Activated T-cell treated with anti-CD3 and anti-CD28 coated beads, Interleukin-2, amount 50 U/mL, for 4 hours (primary cell): ENCODE results near the gene LRRC56. TPM values are rescaled to one million over a fixed set of nuclear protein-coding genes. Genes with fewer than 3 reads are reported as not detected.

ENCODE experiments used
- ATAC-seq, 2 donors: fragments of 200-7000 bp; cut with Tn5 transposase; one replicate each; pipeline ENCODE4 v1.10.0; 2021
- DNase-seq: peaks from one replicate; pipeline ENCODE4 v3.0.0-alpha.2; 2020
- H3K27me3 Mint-ChIP-seq: one replicate; pipeline ENCODE4 v1.8.0; 2021; ENCODE audit warnings: low read depth, mixed read lengths
- H3K36me3 Mint-ChIP-seq: one replicate; pipeline ENCODE4 v1.8.0; 2022; ENCODE audit warnings: mixed read lengths; ENCODE audit not compliant: insufficient read depth
- H3K4me1 Mint-ChIP-seq: one replicate; pipeline ENCODE4 v1.8.0; 2021; ENCODE audit warnings: low read depth, mixed read lengths
- H3K4me3 Mint-ChIP-seq: one replicate; pipeline ENCODE4 v1.8.0; 2021; ENCODE audit warnings: mild to moderate bottlenecking, moderate library complexity, mixed read lengths
- H3K9me3 Mint-ChIP-seq: one replicate; pipeline ENCODE4 v1.8.0; 2021; ENCODE audit warnings: mixed read lengths
- total RNA-seq, 3 donors: library from RNA; stranded (reverse); gene quantifications; one replicate each; pipeline ENCODE4 v1.2.1, GENCODE V29; 2021

Gene LRRC56
- total RNA-seq, 3 donors from 2014 or later: 1.4 to 2.7 (median 1.7) TPM

DNA sequence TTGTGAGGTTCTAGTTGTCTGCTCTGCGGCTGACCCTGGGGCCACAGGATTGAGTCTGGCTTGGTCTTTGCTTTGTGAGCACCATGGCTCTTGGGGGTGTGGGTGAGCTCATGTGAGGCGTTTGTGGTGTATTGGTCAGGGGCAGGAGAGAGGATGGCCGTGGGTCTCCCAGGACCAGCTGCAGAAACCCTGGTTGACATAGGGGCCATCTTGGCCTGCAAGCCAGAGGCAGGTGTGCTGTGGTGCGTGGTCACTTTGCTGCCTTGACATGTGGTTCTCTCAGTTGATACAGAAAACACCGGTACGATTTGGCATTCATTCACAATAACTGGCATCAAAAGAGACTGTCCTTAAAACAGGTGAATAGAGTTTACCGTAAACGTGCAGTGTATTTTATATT is 50.2 kb downstream of the LRRC56 start:
- DNase-seq: no peak

DNA sequence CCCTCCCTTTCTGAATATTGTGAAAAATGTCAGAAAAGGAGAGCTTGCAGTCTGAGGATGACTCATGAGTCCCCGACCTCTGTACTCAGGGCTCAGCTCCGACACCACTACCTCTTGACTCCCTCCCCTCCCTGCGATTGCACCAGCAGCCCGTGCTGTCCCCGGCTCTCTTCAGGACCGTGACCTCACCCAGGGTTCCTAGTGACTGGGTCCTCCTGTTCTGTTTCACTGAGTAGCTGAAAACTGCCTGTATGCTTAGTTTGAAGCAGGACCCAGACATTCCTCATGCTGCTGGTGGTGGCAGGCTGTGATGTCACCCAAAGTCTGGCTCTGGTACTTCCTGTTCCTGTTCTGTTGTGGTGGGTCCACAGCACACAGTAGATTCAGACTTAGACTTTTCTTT is 50.7 kb downstream of the LRRC56 start:
- ATAC-seq (peak; percentile 98 to 99), DNase-seq (peak; percentile 73)
- peak overlapping the region; percentile 62 for H3K4me3 Mint-ChIP-seq
- H3K4me1 Mint-ChIP-seq: peaks cover 18% of the 10 kb centered on the region
- H3K36me3 Mint-ChIP-seq: peaks cover 29% of the 10 kb centered on the region
- no peaks in the 10 kb centered on the region for H3K9me3 Mint-ChIP-seq
- H3K27me3 Mint-ChIP-seq: no peaks in the 10 kb centered on the region

More for the DNA sequence above, 50.2 kb downstream of the LRRC56 start:
- ATAC-seq: peak; percentile 7 to 15
- H3K27me3 Mint-ChIP-seq: no peaks in the 10 kb centered on the region
- H3K9me3 Mint-ChIP-seq: no peaks in the 10 kb centered on the region
- H3K36me3 Mint-ChIP-seq: peaks cover 28% of the 10 kb centered on the region
- H3K4me3 Mint-ChIP-seq: no peak overlapping the region
- H3K4me1 Mint-ChIP-seq: peaks cover 18% of the 10 kb centered on the region

DNA sequence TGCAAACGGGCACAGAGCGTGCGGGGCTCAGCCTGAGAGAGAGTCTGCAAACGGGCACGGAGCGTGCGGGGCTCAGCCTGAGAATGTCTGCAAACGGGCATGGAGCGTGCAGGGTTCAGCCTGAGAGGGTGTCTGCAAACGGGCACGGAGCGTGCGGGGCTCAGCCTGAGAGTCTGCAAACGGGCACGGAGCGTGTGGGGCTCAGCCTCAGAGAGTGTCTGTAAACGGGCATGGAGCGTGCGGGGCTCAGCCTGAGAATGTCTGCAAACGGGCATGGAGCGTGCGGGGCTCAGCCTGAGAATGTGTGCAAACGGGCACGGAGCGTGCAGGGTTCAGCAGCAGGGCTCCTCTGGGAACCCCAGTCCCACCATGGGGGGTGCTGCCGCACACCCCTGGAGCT is 52.5 kb downstream of the LRRC56 start:
- H3K4me3 Mint-ChIP-seq: no peak overlapping the region
- peaks cover 35% of the 10 kb centered on the region for H3K36me3 Mint-ChIP-seq
- H3K9me3 Mint-ChIP-seq: no peaks in the 10 kb centered on the region
- no peak for ATAC-seq
- no peak for DNase-seq
- H3K27me3 Mint-ChIP-seq: no peaks in the 10 kb centered on the region
- H3K4me1 Mint-ChIP-seq: peaks cover 18% of the 10 kb centered on the region

DNA sequence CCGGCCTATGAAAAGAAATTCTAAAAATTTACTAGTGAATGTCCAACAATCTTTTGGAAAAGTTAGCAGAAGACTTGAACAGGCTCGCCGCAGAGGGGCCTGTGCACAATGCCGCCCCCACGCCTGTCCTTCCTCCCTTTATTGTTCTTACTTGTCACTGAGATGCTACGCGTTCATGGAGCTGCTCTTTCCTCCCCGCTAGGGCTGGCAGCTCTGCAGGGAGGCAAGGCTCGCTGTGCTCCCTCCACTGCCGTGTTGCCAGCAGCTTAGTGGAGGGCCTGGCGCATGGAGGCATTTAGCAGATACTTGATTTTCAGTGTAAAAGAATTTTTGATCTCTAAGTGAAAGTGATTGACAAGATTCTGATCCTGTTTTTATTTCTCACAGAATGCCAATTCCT is 53.7 kb downstream of the LRRC56 start:
- DNase-seq: no peak
- no peaks in the 10 kb centered on the region for H3K9me3 Mint-ChIP-seq
- peaks cover 35% of the 10 kb centered on the region for H3K36me3 Mint-ChIP-seq
- H3K4me1 Mint-ChIP-seq: peaks cover 18% of the 10 kb centered on the region
- ATAC-seq: no peak
- no peaks in the 10 kb centered on the region for H3K27me3 Mint-ChIP-seq
- H3K4me3 Mint-ChIP-seq: no peak overlapping the region

DNA sequence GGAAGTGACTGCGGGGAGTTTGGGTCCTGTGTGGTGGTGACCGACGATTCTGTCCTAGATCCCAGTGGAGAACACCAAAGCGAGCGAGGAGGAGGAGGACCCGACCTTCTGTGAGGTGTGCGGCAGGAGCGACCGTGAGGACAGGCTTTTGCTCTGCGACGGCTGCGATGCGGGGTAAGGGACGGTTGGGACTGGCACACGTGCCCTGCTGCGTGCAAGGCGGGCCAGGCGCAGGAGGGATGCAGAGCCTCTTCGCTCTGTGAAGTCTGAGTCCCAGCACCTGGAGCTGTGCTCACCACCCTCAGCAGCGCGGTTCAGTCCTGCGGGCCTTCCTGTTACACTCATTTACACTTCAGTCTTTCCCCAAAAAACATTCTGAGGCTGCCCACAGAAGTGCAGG is 55.2 kb downstream of the LRRC56 start:
- ATAC-seq (no peak), DNase-seq (no peak)
- no peak overlapping the region for H3K4me3 Mint-ChIP-seq
- H3K27me3 Mint-ChIP-seq: no peaks in the 10 kb centered on the region
- H3K9me3 Mint-ChIP-seq: no peaks in the 10 kb centered on the region
- H3K4me1 Mint-ChIP-seq: peaks cover 8% of the 10 kb centered on the region
- peaks cover 37% of the 10 kb centered on the region for H3K36me3 Mint-ChIP-seq

DNA sequence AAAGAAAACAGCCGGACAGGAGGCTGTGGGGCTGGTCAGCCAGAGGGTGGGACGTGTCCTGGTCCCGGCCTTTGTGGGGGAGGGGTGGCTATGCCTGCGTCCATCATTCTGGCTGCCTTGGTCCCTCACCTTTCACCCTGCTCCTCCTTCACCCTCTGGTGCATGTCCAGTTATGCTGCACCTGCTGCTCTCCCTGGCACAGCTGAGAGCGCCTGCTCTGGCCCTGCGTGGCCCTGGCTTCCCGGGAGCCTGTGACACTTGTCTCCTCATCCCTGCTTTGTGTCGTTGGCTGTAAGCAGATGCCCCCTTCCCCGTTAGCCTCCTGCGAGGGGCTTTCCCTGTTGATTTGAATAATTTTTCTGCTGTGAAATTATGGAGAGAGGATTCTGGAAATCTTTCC is 55.6 kb downstream of the LRRC56 start:
- Mint-ChIP-seq H3K4me3 (no peak overlapping the region), H3K27me3 (no peaks in the 10 kb centered on the region), H3K4me1 (peaks cover 4% of the 10 kb centered on the region), H3K36me3 (peaks cover 33% of the 10 kb centered on the region), H3K9me3 (no peaks in the 10 kb centered on the region)
- DNase-seq: no peak
- no peak for ATAC-seq

DNA sequence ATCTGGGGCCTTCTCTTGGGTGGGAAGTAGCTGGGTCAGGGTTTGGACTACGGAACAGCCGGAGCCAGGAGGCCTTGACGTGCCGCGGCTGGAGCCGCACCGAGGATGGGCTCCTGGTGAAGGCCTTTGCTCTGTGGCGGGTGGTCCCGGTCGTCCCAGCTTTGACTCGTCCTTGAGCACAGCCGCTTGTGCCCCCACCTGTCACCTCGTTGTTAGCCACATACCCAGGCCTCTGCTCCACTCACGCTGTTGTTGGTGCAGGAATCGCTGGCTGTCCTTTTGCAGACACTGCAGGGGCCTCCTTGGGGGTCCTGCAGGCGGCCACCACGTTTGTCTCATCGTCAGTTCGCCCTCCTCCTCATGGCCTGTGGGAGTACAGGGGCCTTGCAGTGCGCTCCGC is 56.0 kb downstream of the LRRC56 start:
- H3K4me1 Mint-ChIP-seq: no peaks in the 10 kb centered on the region
- ATAC-seq (no peak), DNase-seq (no peak)
- peaks cover 30% of the 10 kb centered on the region for H3K36me3 Mint-ChIP-seq
- no peaks in the 10 kb centered on the region for H3K9me3 Mint-ChIP-seq
- no peaks in the 10 kb centered on the region for H3K27me3 Mint-ChIP-seq
- H3K4me3 Mint-ChIP-seq: no peak overlapping the region

DNA sequence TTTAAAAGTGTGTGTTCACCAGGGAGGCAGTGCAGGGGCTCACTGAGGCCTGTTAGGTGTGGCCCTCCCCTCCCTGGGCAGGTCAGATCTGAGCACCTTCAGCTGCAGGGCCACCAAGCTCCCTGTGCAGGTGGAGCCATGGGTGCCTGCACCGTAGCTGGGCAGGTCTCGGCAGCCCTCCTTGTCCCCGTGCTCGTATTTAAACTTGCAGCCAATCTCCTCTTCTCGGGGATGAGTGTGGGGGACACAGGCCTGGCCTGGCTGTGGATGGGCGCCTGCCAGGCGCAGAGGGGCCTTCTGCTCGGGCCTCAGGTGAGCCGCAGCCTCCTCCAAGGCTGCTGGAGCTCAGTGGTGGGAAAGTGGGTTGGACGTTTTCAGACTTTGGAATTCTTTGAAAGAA is 58.1 kb downstream of the LRRC56 start:
- Mint-ChIP-seq H3K27me3 (no peaks in the 10 kb centered on the region), H3K36me3 (peaks cover 24% of the 10 kb centered on the region), H3K4me1 (no peaks in the 10 kb centered on the region), H3K4me3 (no peak overlapping the region), H3K9me3 (no peaks in the 10 kb centered on the region)
- ATAC-seq (no peak), DNase-seq (no peak)

DNA sequence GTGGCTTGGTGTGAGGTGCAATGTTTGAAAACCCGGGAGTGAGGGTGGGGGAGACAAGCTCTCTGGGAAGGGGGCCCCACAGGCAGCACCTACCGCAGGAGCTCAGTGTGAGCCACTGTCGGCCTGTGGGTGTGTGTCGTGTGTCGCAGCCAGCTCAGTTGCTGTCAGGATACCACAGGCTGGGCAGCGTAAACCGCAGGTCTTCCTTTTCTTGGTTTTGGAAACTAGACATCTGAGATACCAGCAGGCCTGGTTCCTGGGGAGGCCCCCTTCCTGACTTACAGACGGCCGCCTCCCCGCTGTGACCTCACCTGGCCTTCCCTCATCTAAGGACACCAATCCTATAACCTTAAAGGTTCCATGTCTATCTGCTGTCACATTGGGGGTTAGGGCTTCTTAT is 59.0 kb downstream of the LRRC56 start:
- peaks cover 25% of the 10 kb centered on the region for H3K36me3 Mint-ChIP-seq
- ATAC-seq: peak in 1 of 2 donors; percentile 41
- no peak for DNase-seq
- H3K9me3 Mint-ChIP-seq: no peaks in the 10 kb centered on the region
- H3K27me3 Mint-ChIP-seq: no peaks in the 10 kb centered on the region
- no peak overlapping the region for H3K4me3 Mint-ChIP-seq
- H3K4me1 Mint-ChIP-seq: no peaks in the 10 kb centered on the region

DNA sequence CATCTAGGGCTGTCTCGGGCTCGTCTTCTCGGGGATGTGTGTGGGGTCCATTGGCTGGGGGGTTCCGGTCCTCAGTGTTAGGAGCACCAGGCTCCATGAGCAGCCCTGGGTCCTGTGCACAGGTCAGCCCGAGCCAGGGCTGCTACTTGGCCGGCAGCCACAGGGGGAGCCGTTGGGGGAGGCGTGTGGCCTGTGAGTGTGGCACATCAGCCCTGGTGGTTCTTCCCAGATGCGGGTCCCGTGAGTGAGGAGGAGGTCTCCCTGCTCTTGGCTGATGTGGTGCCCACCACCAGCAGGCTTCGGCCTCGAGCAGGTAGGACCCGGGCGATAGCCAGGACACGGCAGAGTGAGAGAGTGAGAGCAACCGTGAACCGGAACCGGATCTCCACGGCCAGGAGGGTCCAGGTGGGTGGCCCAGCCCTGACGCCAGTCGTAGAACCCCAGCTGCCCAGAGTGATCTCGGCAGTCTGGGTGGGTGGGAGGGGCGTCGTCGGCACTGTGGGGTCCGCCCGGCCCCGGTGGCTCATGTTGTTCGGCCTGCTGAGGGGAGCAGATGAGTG is 59.9 kb downstream of the LRRC56 start:
- ATAC-seq: peak in 1 of 2 donors; percentile 49
- Mint-ChIP-seq H3K4me3 (no peak overlapping the region), H3K36me3 (peaks cover 25% of the 10 kb centered on the region)

DNA sequence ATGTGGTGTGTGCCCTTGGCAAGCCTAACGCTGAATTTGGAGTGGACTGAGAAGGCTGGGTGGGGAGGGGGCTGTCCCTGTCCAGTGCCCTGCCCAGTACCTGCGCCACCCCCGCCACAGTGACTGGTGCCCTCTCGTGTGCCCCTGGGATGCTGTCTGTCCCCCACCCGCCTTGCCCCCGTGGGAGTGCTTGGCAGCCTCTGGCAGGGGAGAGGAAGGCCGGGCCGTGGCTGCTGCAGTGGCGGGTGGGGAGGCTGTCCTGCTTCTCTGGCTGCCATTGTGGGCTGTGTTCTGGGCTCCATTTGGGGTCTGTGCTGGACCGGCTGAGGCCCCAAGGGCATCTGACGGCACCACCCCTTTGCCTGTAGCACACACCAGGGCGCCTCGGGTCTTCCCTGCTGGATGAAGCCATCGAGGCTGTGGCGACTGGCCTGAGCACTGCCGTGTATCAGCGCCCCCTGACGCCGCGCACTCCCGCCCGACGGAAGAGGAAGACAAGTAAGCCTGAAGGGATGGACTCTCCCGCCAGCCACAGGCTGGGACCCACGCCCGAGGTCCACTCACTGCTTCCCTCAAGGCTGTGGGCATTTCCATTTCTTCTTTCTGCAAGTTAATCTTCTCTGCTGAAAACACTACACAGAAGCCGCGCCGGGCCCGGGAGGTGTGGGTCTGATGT is 60.8 kb downstream of the LRRC56 start:
- Mint-ChIP-seq H3K9me3 (no peaks in the 10 kb centered on the region), H3K4me1 (no peaks in the 10 kb centered on the region), H3K36me3 (peaks cover 19% of the 10 kb centered on the region)

More for the DNA sequence above, 59.9 kb downstream of the LRRC56 start:
- Mint-ChIP-seq H3K9me3 (no peaks in the 10 kb centered on the region), H3K27me3 (no peaks in the 10 kb centered on the region), H3K4me1 (no peaks in the 10 kb centered on the region)
- no peak for DNase-seq

DNA sequence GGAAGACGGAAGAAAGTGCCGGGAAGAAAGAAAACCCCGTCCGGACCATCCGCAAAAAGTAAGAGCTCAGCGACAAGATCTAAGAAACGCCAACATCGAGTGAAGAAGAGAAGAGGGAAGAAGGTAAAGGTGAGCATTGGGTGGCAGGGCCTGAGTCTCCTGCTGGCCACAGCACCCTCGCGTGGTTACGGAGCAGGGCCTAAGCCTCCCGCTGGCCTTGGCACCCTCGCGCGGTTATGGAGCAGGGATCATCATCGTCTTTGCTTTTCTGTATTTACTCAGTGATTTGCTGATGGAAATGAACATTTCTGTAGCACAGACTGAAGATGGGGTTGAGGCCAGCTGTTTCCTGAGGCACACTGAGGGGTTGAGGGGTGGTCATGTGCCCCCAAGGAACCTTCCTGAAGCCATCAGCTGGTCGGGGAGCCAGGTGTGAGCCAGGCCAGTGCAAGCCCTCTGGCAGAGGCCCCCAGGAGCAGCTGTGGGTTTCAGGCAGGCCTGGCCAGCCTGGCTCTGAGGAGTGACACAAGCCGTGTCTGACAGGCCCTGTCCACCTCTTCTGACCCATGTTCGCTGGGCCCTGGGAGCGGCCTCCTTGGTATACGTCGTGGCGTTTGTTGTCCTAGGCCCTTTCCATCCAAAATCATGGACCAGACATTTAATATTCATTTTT is 64.4 kb downstream of the LRRC56 start:
- ATAC-seq: no peak
- H3K4me1 Mint-ChIP-seq: no peaks in the 10 kb centered on the region
- no peaks in the 10 kb centered on the region for H3K27me3 Mint-ChIP-seq

More for the DNA sequence above, 60.8 kb downstream of the LRRC56 start:
- Mint-ChIP-seq H3K27me3 (no peaks in the 10 kb centered on the region), H3K4me3 (no peak overlapping the region)
- DNase-seq: no peak
- no peak for ATAC-seq

DNA sequence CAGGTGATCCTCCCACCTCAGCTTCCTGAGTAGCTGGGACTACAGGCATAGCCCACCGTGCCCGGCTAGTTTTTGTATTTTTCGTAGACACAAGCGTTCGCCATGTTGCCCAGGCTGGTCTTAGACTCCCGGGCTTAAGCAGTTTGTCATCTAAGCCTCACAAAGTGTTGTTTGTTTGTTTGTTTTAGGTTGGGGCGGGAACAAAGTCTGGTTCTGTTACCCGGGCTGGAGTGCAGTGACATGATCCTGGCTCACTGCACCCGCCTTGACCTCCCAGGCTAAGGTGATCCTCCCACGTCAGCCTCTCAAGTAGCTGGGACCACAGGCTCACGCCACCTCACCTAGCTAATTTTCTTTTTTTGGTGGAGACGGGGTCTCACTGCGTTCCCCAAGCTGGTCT is 65.8 kb downstream of the LRRC56 start:
- Mint-ChIP-seq H3K36me3 (peaks cover 22% of the 10 kb centered on the region), H3K4me1 (no peaks in the 10 kb centered on the region), H3K27me3 (no peaks in the 10 kb centered on the region), H3K9me3 (no peaks in the 10 kb centered on the region), H3K4me3 (no peak overlapping the region)
- DNase-seq (no peak), ATAC-seq (no peak)

More for the DNA sequence above, 64.4 kb downstream of the LRRC56 start:
- Mint-ChIP-seq H3K4me3 (no peak overlapping the region), H3K36me3 (peaks cover 23% of the 10 kb centered on the region), H3K9me3 (no peaks in the 10 kb centered on the region)
- DNase-seq: no peak
